IMR-90 (cell line): ENCODE measurements around the gene PIR. TPM values are rescaled to one million over a fixed set of nuclear protein-coding genes. Genes with fewer than 3 reads are reported as not detected.

ENCODE experiments used
- ATAC-seq: fragments of 200-7000 bp; cut with Tn5 transposase; 2 replicates; pipeline ENCODE4 v1.9.1; 2020; ENCODE audit warnings: low read depth, mild to moderate bottlenecking, moderate library complexity
- BruUV-seq: library from RNA; stranded (reverse); fragments of 400-500 nt; replicated peaks from 2 replicates; lab custom pipeline; 2021; lab: Mats Ljungman, UMichigan
- CTCF ChIA-PET: fragments of 300-600 bp; formaldehyde crosslinking; extraction: SDS; loops from one replicate; lab custom pipeline; 2021; ENCODE audit warnings: antibody characterized with exemption; lab: Yijun Ruan, JAX
- POLR2A ChIA-PET: fragments of 300-600 bp; sonication (Branson Sonifier 250); formaldehyde crosslinking; loops from one replicate; lab custom pipeline; 2022; ENCODE audit warnings: antibody characterized with exemption; ENCODE audit not compliant: unreplicated experiment; lab: Charles Lee
- DNase-seq: peaks from one replicate; pipeline ENCODE4 v3.0.0; 2013
- H2AFZ ChIP-seq: replicated peaks from 2 replicates; pipeline ENCODE3; 2013; ENCODE audit warnings: low read length, mild to moderate bottlenecking; ENCODE audit not compliant: poor library complexity
- H2AK5ac ChIP-seq: 2 replicates; pipeline ENCODE4 v1.6.1; 2013; ENCODE audit warnings: low read depth, low read length, inconsistent platforms
- H2AK9ac ChIP-seq: replicated peaks from 2 replicates; pipeline ENCODE3; 2013; ENCODE audit warnings: mild to moderate bottlenecking, low read depth, low read length, moderate library complexity; ENCODE audit not compliant: poor library complexity
- H2BK120ac ChIP-seq: 2 replicates; pipeline ENCODE4 v1.6.1; 2013; ENCODE audit warnings: low read depth, low read length, inconsistent platforms
- H2BK15ac ChIP-seq: 3 replicates; pipeline ENCODE4 v1.6.1; 2013; ENCODE audit warnings: low read depth, low read length, inconsistent platforms
- H2BK20ac ChIP-seq: 2 replicates; pipeline ENCODE4 v1.6.1; 2013; ENCODE audit warnings: low read depth, mild to moderate bottlenecking, inconsistent platforms, low read length, moderate library complexity
- H2BK5ac ChIP-seq: 2 replicates; pipeline ENCODE4 v1.6.1; 2013; ENCODE audit warnings: mild to moderate bottlenecking, low read depth, low read length, inconsistent platforms; ENCODE audit not compliant: poor library complexity, severe bottlenecking
- H3K14ac ChIP-seq: replicated peaks from 2 replicates; pipeline ENCODE4 v1.6.1; 2013; ENCODE audit warnings: low read depth, low read length, inconsistent platforms
- H3K18ac ChIP-seq: 2 replicates; pipeline ENCODE4 v1.6.1; 2013; ENCODE audit warnings: low read depth, low read length, control low read depth
- H3K23ac ChIP-seq: 2 replicates; pipeline ENCODE4 v1.6.1; 2013; ENCODE audit warnings: low read depth, low read length, inconsistent platforms
- H3K27ac ChIP-seq: 2 replicates; pipeline ENCODE4 v1.5.1; 2013; ENCODE audit warnings: mild to moderate bottlenecking, control low read depth, low read length; ENCODE audit not compliant: insufficient read depth
- H3K27me3 ChIP-seq: 2 replicates; pipeline ENCODE4 v1.6.1; 2013; ENCODE audit warnings: low read length; ENCODE audit not compliant: control insufficient read depth, insufficient read depth
- H3K36me3 ChIP-seq: 2 replicates; pipeline ENCODE4 v1.6.1; 2013; ENCODE audit warnings: low read length, mixed read lengths; ENCODE audit not compliant: control insufficient read depth, insufficient read depth
- H3K4ac ChIP-seq: 2 replicates; pipeline ENCODE4 v1.6.1; 2013; ENCODE audit warnings: low read depth, low read length, inconsistent platforms
- H3K4me1 ChIP-seq: 2 replicates; pipeline ENCODE4 v1.6.1; 2013; ENCODE audit warnings: low read length, mixed read lengths; ENCODE audit not compliant: control insufficient read depth, insufficient read depth
- H3K4me2 ChIP-seq: 2 replicates; pipeline ENCODE4 v1.6.1; 2013; ENCODE audit warnings: low read depth, mild to moderate bottlenecking, control low read depth, low read length, moderate library complexity
- H3K4me3 ChIP-seq: 2 replicates; pipeline ENCODE4 v1.5.1; 2013; ENCODE audit warnings: low read depth, mild to moderate bottlenecking, control low read depth, low read length, moderate library complexity; ENCODE audit not compliant: insufficient read depth
- H3K56ac ChIP-seq: 2 replicates; pipeline ENCODE4 v1.6.1; 2013; ENCODE audit warnings: low read length, inconsistent platforms; ENCODE audit not compliant: insufficient read depth; ENCODE audit errors: extremely low read depth
- H3K79me1 ChIP-seq, 2 experiments: 2 replicates each; pipeline ENCODE4 v1.6.1; 2013; ENCODE audit warnings: low read length in 2 of 2, inconsistent platforms in 1 of 2, low read depth in 1 of 2
- H3K9ac ChIP-seq: 2 replicates; pipeline ENCODE4 v1.6.1; 2013; ENCODE audit warnings: low read depth, low read length, control low read depth
- H3K9me1 ChIP-seq: 2 replicates; pipeline ENCODE4 v1.6.1; 2013; ENCODE audit warnings: low read length, inconsistent platforms; ENCODE audit not compliant: insufficient read depth
- H3K9me3 ChIP-seq: 2 replicates; pipeline ENCODE4 v1.6.1; 2013; ENCODE audit warnings: low read length; ENCODE audit not compliant: control insufficient read depth, insufficient read depth
- H4K20me1 ChIP-seq: 2 replicates; pipeline ENCODE4 v1.6.1; 2013; ENCODE audit warnings: low read length, inconsistent platforms; ENCODE audit not compliant: insufficient read depth
- H4K5ac ChIP-seq: 2 replicates; pipeline ENCODE4 v1.6.1; 2013; ENCODE audit warnings: mild to moderate bottlenecking, low read depth, low read length, control low read depth
- H4K8ac ChIP-seq, 2 experiments: 2 replicates each; pipeline ENCODE4 v1.6.1; 2013; ENCODE audit warnings: low read depth in 2 of 2, low read length in 2 of 2, control low read depth in 1 of 2, inconsistent platforms in 1 of 2
- H4K91ac ChIP-seq: 2 replicates; pipeline ENCODE4 v1.6.1; 2013; ENCODE audit warnings: low read depth, low read length, inconsistent platforms; ENCODE audit not compliant: insufficient read depth
- MXI1 ChIP-seq: IDR thresholded peaks from 2 replicates; pipeline ENCODE4 v1.6.1; 2012; ENCODE audit warnings: low read depth, mild to moderate bottlenecking, low read length, moderate library complexity, borderline replicate concordance
- RFX5 ChIP-seq: IDR thresholded peaks from 2 replicates; pipeline ENCODE4 v1.8.0; 2012; ENCODE audit warnings: low read depth, mild to moderate bottlenecking, low read length, moderate library complexity
- WGBS, 2 experiments: methylation state at CpG; one replicate each; pipeline versions ENCODE4 v1.1.5 to v1.1.7; 2013; ENCODE audit warnings: missing lambda C conversion rate in 2 of 2; ENCODE audit not compliant: insufficient read length in 1 of 2; ENCODE audit errors: extremely low coverage in 2 of 2; 5-methylcytosine and 5-hydroxymethylcytosine counted together
- dilution Hi-C: fragments of 300-500 bp; cut with HindIII; formaldehyde crosslinking; loops from one replicate; pipeline ENCODE4 v1.14.3; 2018; ENCODE audit warnings: low sequenced_read_pairs; ENCODE audit not compliant: unreplicated experiment
- in situ Hi-C: fragments of 300-500 bp; cut with MboI; formaldehyde crosslinking; loops from 3 replicates; pipeline ENCODE4 v1.14.3; 2019; ENCODE audit warnings: low sequenced_read_pairs, inconsistent platforms, mixed read lengths
- intact Hi-C: fragments of 100-400 bp; cut with micrococcal nuclease; formaldehyde crosslinking; loops from 2 replicates; pipeline ENCODE4 v1.10.0; 2022
- polyA plus RNA-seq, 3 experiments: library from polyadenylated mRNA; depleted of rRNA; stranded (reverse); fragments of >200 nt; gene quantifications; 2 replicates each; pipeline ENCODE4 v1.2.3, GENCODE V29; 2012; ENCODE audit warnings: low replicate concordance in 1 of 3
- total RNA-seq: library from RNA; depleted of rRNA; stranded (reverse); fragments of >200 nt; gene quantifications from 2 replicates; pipeline ENCODE4 v1.2.3, GENCODE V29; 2012

PIR gene
- total and polyA plus RNA-seq, 2 of the 4 experiments (the other 2 are of a cell fraction): 5.7 to 8.7 TPM

GRCh38 chrX:15495801-15496200 is 2.7 kb upstream of the PIR start:
- Histone ChIP-seq H3K4me1 (no peaks in the 10 kb centered on the region), H3K14ac (no peak overlapping the region), H3K27me3 (peaks cover 4% of the 10 kb centered on the region; the same call in 1 of the 2 replicates), H4K5ac (no peak overlapping the region), H2BK5ac (no peak overlapping the region), H2AK9ac (no peak overlapping the region), H3K4me2 (no peak overlapping the region), H2BK15ac (no peak overlapping the region), H4K91ac (no peak overlapping the region), H2BK120ac (no peak overlapping the region), H2BK20ac (no peak overlapping the region), H4K20me1 (no peaks in the 10 kb centered on the region), H3K23ac (no peak overlapping the region), H3K27ac (no peak overlapping the region), H3K9me3 (no peaks in the 10 kb centered on the region), H3K4ac (no peak overlapping the region), H3K4me3 (no peak overlapping the region), H2AFZ (no peak overlapping the region), H3K36me3 (peaks cover 1% of the 10 kb centered on the region; the same call in 1 of the 2 replicates), H3K56ac (no peak overlapping the region), H4K8ac (no peak overlapping the region), H3K9ac (no peak overlapping the region), H3K9me1 (no peaks in the 10 kb centered on the region), H3K18ac (no peak overlapping the region), H3K79me1 (peaks cover 2 to 5% of the 10 kb centered on the region in 2 experiments; a peak in 2 of 4 replicates), H2AK5ac (no peak overlapping the region)
- ChIA-PET CTCF (no interaction called here), POLR2A (no interaction called here)
- dilution Hi-C loops (no loop called here), in situ Hi-C loops (loop anchor here (25.0 kb wide), 1 partner anchor 1192 kb away; no protein-coding TSS in a partner anchor), intact Hi-C loops (loop anchor here (10.0 kb wide), 1 partner anchor 179 kb away; no protein-coding TSS in a partner anchor)
- DNase-seq (no peak), ATAC-seq (no peak)
- WGBS, 2 experiments: 20% methylated on average over 1 of the region's 4 CpGs; no CpG with 5 or more reads in 1 of the 2 experiments
- TF ChIP-seq RFX5 (no peak), MXI1 (no peak)
- no TSS peak for BruUV-seq
